SU-DHL-6 (cell line): ENCODE data around the gene HASPIN.

Source experiments
- H2AFZ ChIP-seq: fragments of 200-600 bp; sonication (generic); 2 replicates; pipeline ENCODE4 v1.6.1; 2014; ENCODE audit warnings: low read depth, mild to moderate bottlenecking, moderate library complexity, mixed read lengths, antibody characterized with exemption, low read length; ENCODE audit not compliant: severe bottlenecking
- H3F3A ChIP-seq: fragments of 200-600 bp; shearing (Covaris generic); 2 replicates; pipeline ENCODE4 v1.6.0; 2016; ENCODE audit warnings: antibody characterized with exemption, mild to moderate bottlenecking; ENCODE audit not compliant: insufficient read depth
- H3K27ac ChIP-seq: fragments of 200-600 bp; sonication (generic); 2 replicates; pipeline ENCODE4 v1.5.1; 2016; ENCODE audit warnings: low read depth, mild to moderate bottlenecking, low read length, moderate library complexity, mixed read lengths
- H3K27me3 ChIP-seq: fragments of 200-600 bp; sonication (generic), shearing (Covaris generic); 2 replicates; pipeline ENCODE4 v1.6.0; 2014; ENCODE audit warnings: mild to moderate bottlenecking, low read length
- H3K36me3 ChIP-seq: fragments of 200-600 bp; sonication (generic); 2 replicates; pipeline ENCODE4 v1.6.1; 2014; ENCODE audit warnings: mild to moderate bottlenecking, low read length, mixed read lengths
- H3K4me2 ChIP-seq: fragments of 300-600, 200-600 bp; shearing (Covaris generic), sonication (generic); 2 replicates; pipeline ENCODE4 v1.6.0; 2014; ENCODE audit warnings: low read length, low read depth, mild to moderate bottlenecking; ENCODE audit not compliant: poor library complexity, severe bottlenecking
- H3K4me3 ChIP-seq: fragments of 200-600 bp; sonication (generic); 2 replicates; pipeline ENCODE4 v1.5.1; 2014; ENCODE audit warnings: antibody characterized with exemption, low read length, mild to moderate bottlenecking, mixed read lengths; ENCODE audit not compliant: insufficient read depth, poor library complexity, severe bottlenecking
- H3K79me2 ChIP-seq: fragments of 200-600 bp; sonication (generic); 2 replicates; pipeline ENCODE4 v1.6.1; 2014; ENCODE audit warnings: mild to moderate bottlenecking, low read length, moderate library complexity; ENCODE audit not compliant: insufficient read depth
- H3K9ac ChIP-seq: fragments of 200-600 bp; sonication (generic); 2 replicates; pipeline ENCODE4 v1.7.0; 2014; ENCODE audit warnings: mild to moderate bottlenecking, low read length
- H3K9me2 ChIP-seq: fragments of 200-600 bp; sonication (generic); replicated peaks from 2 replicates; pipeline ENCODE4 v1.6.1; 2014; ENCODE audit warnings: low read length; ENCODE audit not compliant: insufficient read depth
- H3K9me3 ChIP-seq: fragments of 200-600 bp; sonication (generic); 2 replicates; pipeline ENCODE4 v1.6.1; 2014; ENCODE audit warnings: low read length, mixed read lengths; ENCODE audit not compliant: insufficient read depth
- H4K20me1 ChIP-seq: fragments of 200-600 bp; sonication (generic); 2 replicates; pipeline ENCODE4 v1.6.1; 2014; ENCODE audit warnings: low read depth, mild to moderate bottlenecking, antibody characterized with exemption, low read length, moderate library complexity, mixed read lengths
- CTCF ChIP-seq: fragments of 200-600 bp; sonication (generic); IDR thresholded peaks from one replicate; pipeline ENCODE4 v1.5.1; 2017; ENCODE audit warnings: antibody characterized with exemption, mild to moderate bottlenecking, low read length, moderate library complexity; ENCODE audit not compliant: insufficient read depth, poor library complexity, severe bottlenecking
- EZH2phosphoT487 ChIP-seq: fragments of 200-600 bp; sonication (generic), shearing (Covaris generic); conservative IDR thresholded peaks from 2 replicates; pipeline ENCODE4 v1.6.1; 2018; ENCODE audit warnings: mild to moderate bottlenecking, antibody characterized with exemption, low read length, moderate library complexity, mixed read lengths

Gene HASPIN

DNA sequence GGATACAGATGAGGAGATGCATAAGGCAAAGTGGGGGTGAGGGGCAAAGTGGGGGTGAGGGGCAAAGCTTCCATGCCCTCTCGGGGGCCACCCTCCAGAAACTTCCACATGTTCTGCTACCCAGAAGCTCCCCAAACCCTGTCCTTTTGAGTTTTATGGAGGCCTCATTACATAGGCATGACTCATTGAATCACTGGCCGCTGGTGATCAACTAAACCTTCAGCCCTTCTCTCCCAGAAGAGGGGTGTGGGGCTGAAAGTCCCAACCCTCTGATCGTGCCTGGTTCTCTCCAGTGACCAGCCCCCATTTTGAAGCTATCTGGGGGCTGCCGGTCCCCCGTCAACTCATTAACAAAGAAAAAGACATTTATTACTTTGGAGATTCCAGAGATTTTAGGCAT, 49.8 kb downstream of the HASPIN start:
- Histone ChIP-seq H3K4me3 (no peak overlapping the region), H3K4me2 (no peak overlapping the region), H2AFZ (no peak overlapping the region), H3K9me3 (no peaks in the 10 kb centered on the region), H3K9me2 (no peaks in the 10 kb centered on the region), H3K36me3 (no peaks in the 10 kb centered on the region), H3K27ac (no peak overlapping the region), H3K79me2 (no peaks in the 10 kb centered on the region), H3K27me3 (no peaks in the 10 kb centered on the region), H3K9ac (no peak overlapping the region), H3F3A (no peaks in the 10 kb centered on the region), H4K20me1 (no peaks in the 10 kb centered on the region)
- TF ChIP-seq CTCF = no peak
- TF ChIP-seq EZH2phosphoT487 = no peak

GRCh38 chr17:3773966-3774365, 50.3 kb downstream of the HASPIN start:
- H3F3A ChIP-seq = no peaks in the 10 kb centered on the region
- H2AFZ ChIP-seq = no peak overlapping the region
- no peak overlapping the region for H3K27ac ChIP-seq
- H3K9me2 ChIP-seq = no peaks in the 10 kb centered on the region
- H4K20me1 ChIP-seq = no peaks in the 10 kb centered on the region
- TF ChIP-seq EZH2phosphoT487 (no peak), CTCF (no peak)
- no peak overlapping the region for H3K4me3 ChIP-seq
- H3K4me2 ChIP-seq = no peak overlapping the region
- H3K9me3 ChIP-seq = no peaks in the 10 kb centered on the region
- H3K36me3 ChIP-seq = no peaks in the 10 kb centered on the region
- no peak overlapping the region for H3K9ac ChIP-seq
- no peaks in the 10 kb centered on the region for H3K27me3 ChIP-seq
- no peaks in the 10 kb centered on the region for H3K79me2 ChIP-seq
